Esophagus squamous epithelium (tissue), 4 donors: ENCODE results near the gene STRA8.

Experiments used
- CTCF ChIP-seq, 6 experiments: fragments of 450-650 bp in 4 of 6; fragments of 200-600 bp in 2 of 6; sonication (generic) in 2 of 6; IDR thresholded peaks; one replicate each; pipeline ENCODE4 v1.5.1; 2016 to 2019; ENCODE audit warnings: antibody characterized with exemption in 6 of 6, mild to moderate bottlenecking in 4 of 6, moderate library complexity in 4 of 6
- POLR2A ChIP-seq, 4 donors: fragments of 450-650 bp; IDR thresholded peaks; one replicate each; pipeline ENCODE4 v1.6.1; 2017; ENCODE audit warnings: antibody characterized with exemption in 4 of 4, mild to moderate bottlenecking in 4 of 4, moderate library complexity in 3 of 4

GRCh38 chr7:135231686-135232085, 2.0 kb upstream of the STRA8 start:
- TF ChIP-seq CTCF (IDR thresholded peaks at IDR 0.05) (no peak), POLR2A (IDR thresholded peaks at IDR 0.05) (no peak)
